ENCODE measurements around the gene SMURF1. TPM values are rescaled to one million over a fixed set of nuclear protein-coding genes. Genes with fewer than 3 reads are reported as not detected.
A peak's percentile ranks its signal among the peaks of the same experiment; 100 is the strongest.

Gene SMURF1
- total RNA-seq, 1 donor from 2014 or later, result 13.5 TPM

GRCh38 chr7:99033765-99034164 is 110.1 kb downstream of the SMURF1 start:
- DNase-seq (ENCODE audit: low spot score) (peak; percentile 41), ATAC-seq (peak; percentile 8)

DNA sequence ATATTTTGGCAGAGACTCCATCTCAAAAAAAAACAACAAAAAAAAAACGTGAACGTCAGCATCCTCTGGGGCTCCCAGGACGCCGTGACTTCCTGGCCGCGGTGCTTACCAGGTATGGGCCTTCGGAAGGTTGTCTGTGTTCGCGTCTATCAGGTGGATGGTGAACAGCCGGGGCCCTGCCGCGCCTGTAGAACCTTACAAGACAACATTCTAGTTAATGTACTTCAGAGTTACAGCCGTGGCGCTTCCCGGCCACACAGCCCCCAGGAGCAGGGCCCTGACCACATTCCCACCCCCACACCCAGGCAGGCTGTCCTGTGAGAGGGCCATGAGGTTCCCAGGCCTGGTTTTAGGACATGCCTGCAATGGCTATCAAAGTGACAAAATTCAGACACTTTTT is 111.0 kb downstream of the SMURF1 start:
- DNase-seq (ENCODE audit: low spot score) (peak; percentile 38), ATAC-seq (no peak)

- DNase-seq (ENCODE audit: low spot score), result peak; percentile 21
- no peak for ATAC-seq
Observed at GRCh38 chr7:99031496-99031895, 112.4 kb downstream of the SMURF1 start.

DNA sequence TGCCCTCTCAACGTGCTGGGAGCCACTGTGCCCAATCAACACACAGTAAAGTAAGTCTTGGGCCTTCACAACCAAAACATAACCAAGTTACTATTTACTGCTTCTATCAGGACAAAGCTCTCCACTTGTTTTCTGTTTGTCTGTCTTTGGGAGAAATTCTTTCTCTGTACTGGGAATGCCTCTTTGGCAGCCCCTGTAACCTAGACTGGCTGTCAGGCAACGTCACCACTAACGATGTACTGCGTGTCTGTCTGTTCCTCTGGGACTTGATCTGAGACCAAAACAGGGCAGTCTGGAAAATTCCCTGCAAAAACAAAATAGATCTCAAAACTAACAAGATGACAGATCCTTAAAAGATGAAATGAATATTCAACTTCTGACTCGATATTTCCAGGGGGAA is 113.0 kb downstream of the SMURF1 start:
- no peak for ATAC-seq
- DNase-seq (ENCODE audit: low spot score), result no peak

GRCh38 chr7:99030457-99030856 is 113.5 kb downstream of the SMURF1 start:
- ATAC-seq, result no peak
- peak; percentile 29 for DNase-seq (ENCODE audit: low spot score)

- peak; percentile 18 for DNase-seq (ENCODE audit: low spot score)
- ATAC-seq, result no peak
Observed at GRCh38 chr7:99029466-99030435, 114.2 kb downstream of the SMURF1 start.

- DNase-seq (ENCODE audit: low spot score), result peak; percentile 41
- ATAC-seq, result peak; percentile 10
Observed at GRCh38 chr7:99028261-99028973, 115.5 kb downstream of the SMURF1 start.

DNA sequence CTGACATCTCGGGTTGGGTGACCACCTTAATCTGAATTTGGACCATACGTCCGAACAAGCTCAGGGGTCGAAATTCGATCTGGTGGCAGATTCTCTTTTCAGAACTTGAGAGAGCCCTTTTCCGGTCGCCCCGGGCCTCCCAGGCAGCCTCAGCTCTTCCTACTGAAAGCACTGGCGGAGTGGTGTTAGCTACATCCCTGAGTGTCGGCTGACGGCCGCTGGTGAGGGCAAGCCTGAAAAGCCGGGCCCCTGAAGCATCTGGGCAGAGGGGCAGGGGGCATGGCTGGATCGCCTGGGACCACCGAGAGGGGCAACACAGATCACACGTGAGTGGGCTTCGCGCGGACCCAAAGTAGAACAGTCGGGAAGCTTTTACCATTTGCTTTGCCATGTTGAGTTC is 116.1 kb downstream of the SMURF1 start:
- DNase-seq (ENCODE audit: low spot score) (peak; percentile 36), ATAC-seq (no peak)

GRCh38 chr7:99027241-99027640 is 116.7 kb downstream of the SMURF1 start:
- ATAC-seq, result no peak
- no peak for DNase-seq (ENCODE audit: low spot score)

- peak; percentile 30 for ATAC-seq
Observed at GRCh38 chr7:99024066-99024465, 119.8 kb downstream of the SMURF1 start.

GRCh38 chr7:99021941-99022560 is 121.9 kb downstream of the SMURF1 start:
- DNase-seq (ENCODE audit: low spot score) (peak; percentile 15), ATAC-seq (no peak)

More at GRCh38 chr7:99024066-99024465, 119.8 kb downstream of the SMURF1 start:
- DNase-seq (ENCODE audit: low spot score), result no peak

- DNase-seq (ENCODE audit: low spot score), result no peak
- no peak for ATAC-seq
Observed at GRCh38 chr7:99020413-99020715, 123.5 kb downstream of the SMURF1 start.

- ATAC-seq, result peak; percentile 94
Observed at GRCh38 chr7:99019523-99020412, 124.1 kb downstream of the SMURF1 start.

GRCh38 chr7:99016196-99016595 is 127.7 kb downstream of the SMURF1 start:
- ATAC-seq (no peak), DNase-seq (ENCODE audit: low spot score) (no peak)

More at GRCh38 chr7:99019523-99020412, 124.1 kb downstream of the SMURF1 start:
- peak; percentile 50 for DNase-seq (ENCODE audit: low spot score)

GRCh38 chr7:99014113-99014985 is 129.6 kb downstream of the SMURF1 start:
- ATAC-seq, result no peak
- DNase-seq (ENCODE audit: low spot score), result peak; percentile 41

DNA sequence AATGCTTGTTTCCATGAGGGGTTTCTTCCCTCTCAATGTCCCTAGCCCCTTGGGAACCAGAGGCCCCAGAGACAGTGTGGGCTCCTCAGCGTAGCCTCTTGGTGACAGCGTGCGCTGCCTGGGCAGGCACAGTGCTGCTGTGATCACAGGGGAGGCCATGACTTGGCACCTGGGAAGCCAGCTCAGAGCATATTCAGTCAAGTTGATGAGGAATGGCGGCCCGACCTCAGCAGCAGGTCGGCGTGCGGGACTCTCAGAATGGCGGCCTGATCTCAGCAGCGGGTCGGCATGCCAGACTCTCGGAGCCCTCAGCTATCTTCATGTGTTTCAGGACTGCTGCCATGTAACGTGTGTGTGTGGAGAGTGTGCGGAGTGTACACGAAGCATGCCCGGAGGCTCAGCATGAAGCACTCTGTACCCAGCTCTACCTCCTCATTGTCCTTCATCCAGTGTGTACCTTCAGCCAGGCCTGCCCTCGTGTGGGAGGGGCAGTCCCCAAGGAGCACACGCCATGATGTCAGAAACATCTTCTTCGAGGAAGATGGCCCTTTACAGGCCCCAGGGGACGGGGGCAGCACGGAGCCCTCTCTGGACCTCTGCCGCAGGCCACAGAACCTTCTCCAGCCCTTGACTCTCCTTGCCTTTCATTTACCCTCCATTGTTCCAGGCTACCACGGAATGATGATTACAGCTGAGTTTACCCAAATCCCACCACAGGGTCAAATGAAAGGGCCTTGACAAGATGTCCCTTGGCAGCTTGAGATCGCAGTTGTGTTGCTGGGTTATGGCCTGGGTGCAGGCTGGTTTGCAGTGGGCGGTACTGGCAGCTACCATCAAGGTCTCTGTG is 130.4 kb downstream of the SMURF1 start:
- peak; percentile 28 for DNase-seq (ENCODE audit: low spot score)
- no peak for ATAC-seq

DNA sequence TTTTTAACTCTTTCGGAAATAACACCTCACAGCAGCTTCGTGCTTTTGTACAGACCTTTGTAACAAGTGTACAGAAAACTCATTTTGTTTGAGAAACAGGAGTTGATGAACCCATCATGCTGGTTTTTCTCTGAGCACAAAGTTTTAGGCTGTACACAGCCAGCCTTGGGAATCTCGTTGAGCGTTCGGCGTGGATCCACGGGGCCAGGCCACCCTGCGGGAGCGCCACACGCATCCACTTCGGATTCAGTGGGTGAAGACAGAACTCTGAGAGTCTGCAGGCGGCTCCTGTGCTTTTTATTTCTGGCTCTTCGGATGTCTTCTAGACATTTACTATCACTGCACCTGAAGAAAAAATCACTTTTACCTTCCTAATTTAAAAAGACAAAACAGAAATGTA is 131.2 kb downstream of the SMURF1 start:
- ATAC-seq, result no peak
- DNase-seq (ENCODE audit: low spot score), result no peak

DNA sequence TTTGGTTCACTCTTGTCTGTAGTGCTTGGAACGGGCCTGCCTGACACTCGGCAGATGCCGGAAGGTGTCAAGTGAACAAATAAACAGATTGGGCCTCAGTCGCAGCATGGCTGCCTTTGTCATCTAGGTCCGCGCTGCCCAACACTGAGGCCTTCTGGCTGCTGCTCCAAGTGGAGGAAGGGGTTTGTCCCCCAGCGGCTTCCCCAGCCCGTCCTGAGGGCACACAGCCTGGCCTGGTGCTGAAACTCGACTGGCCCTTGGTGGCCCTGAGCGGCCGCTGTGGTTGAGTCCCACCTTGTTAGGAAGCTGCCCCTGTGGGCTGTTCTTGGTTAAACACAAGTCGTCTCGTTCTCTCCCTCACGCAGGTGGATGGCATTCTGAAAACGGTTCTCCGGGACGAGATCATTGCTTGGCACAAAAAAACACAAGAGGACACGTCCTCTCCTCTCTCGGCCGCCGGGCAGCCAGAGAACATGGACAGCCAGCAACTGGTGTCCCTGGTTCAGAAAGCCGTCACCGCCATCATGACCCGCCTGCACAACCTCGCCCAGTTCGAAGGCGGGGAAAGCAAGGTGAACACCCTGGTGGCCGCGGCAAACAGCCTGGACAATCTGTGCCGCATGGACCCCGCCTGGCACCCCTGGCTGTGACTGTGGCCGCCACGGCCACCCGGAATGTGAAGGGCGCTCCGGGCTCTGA is 132.1 kb downstream of the SMURF1 start:
- DNase-seq (ENCODE audit: low spot score), result peak; percentile 36
- ATAC-seq, result no peak

All from left lobe of liver (tissue), 2 donors.